Stimulated activated naive CD8-positive, alpha-beta T cell treated with anti-CD3 and anti-CD28 coated beads, Interleukin-15, Interleukin-2, amounts not matched to agents 100 U/mL and 50 U/mL, for 24 hours (primary cell): ENCODE measurements around the gene TRABD.

Source experiments
- ATAC-seq: fragments of 150-1000 bp; cut with Tn5 transposase; one replicate; pipeline ENCODE4 v1.10.0; 2021
- DNase-seq: peaks from one replicate; pipeline ENCODE4 v3.0.0; 2021

The TRABD gene

GRCh38 chr22:50186761-50187523 is 1.2 kb downstream of the TRABD start:
- no peak for DNase-seq

GRCh38 chr22:50188356-50188755 is 2.6 kb downstream of the TRABD start:
- DNase-seq (no peak), ATAC-seq (no peak)

More at GRCh38 chr22:50186761-50187523, 1.2 kb downstream of the TRABD start:
- ATAC-seq, result no peak

DNA sequence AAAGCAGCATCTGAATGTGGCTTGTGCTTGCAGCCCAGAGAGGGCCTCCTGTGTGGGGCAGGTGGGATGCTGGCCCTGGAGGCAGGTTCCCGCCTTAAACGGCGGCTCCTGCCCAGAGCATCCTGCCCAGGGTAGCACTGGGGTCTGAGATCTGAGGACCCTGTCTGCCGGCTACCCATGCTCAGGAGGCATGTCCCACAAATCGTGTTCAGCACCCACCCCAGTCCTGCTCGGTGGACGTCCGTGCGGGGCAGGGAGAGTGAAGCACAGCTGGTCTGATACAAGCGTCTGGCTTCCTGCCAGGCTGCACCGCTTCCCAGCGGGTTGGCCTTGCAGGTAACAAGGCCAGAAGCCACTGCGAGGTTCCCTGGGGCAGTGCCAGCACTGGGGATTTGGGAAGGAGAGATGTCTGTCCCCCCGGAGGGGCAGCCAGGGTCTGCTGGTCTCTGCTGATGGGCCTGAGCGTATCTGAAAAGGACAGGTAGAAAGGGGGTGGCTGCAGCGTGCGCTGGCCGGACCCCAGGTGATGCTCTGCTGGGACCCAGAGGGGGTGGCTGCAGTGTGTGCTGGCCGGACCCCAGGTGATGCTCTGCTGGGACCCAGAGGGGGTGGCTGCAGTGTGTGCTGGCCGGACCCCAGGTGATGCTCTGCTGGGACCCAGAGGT is 3.6 kb downstream of the TRABD start:
- ATAC-seq (no peak), DNase-seq (no peak)

DNA sequence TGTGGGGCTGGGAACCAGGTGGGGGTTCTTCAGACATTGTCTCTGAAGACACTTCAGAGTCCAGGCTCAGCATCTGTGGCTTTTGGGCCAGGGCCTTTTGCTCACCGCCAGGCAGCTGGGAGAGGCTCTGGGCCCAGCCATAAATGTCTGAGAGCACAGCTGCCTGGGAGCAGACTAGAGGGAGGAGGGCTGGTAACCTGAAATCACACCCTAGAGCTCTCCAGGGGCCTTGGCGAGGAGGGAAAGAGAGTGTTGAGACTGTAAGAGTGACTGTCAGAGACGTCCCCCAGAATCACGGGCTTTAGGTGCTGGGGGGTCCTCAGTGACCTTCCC is 4.1 kb downstream of the TRABD start:
- DNase-seq (no peak), ATAC-seq (no peak)

DNA sequence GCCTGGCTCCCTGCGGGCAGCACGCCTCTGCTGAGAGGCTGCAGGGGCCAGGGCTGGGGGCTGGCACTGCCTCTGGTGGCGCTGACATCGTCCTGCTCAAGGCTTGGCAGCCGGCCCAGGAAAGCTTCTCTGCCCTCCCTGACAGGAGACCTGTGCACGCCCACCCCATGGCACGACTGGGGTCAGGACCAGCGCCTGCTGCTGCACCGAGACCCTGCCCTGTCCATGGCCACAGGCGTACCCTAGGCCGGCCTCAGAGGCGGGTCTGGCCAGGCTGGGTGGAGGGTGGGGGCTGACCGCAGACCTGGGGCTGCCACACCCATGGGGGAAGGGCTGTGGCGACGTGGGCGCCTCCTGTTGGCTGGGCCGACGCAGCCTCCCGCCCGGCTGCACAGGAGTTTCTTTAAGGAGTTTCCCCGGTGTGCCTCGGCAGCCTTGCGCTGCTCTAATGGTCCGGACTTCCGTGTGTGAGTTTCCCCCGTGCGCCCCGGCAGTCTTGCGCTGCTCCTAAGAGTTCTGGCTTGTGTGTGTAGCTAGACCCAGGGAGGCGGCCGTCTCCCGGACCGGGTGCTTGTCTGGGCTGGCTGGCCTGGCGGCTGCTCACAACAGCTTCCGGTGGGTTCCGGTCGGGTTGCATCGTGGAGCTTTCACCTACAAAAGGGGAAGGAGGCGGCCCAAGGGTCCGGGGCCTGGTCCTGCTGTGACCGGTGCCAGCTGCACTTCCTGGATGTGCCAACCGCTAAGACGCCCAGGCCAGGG is 4.6 kb downstream of the TRABD start:
- peak; percentile 83 for DNase-seq
- peak; percentile 46 for ATAC-seq

- DNase-seq, result peak; percentile 76
- peak; percentile 66 for ATAC-seq
Measured at GRCh38 chr22:50190941-50191741, 5.4 kb downstream of the TRABD start.

- peak; percentile 49 for DNase-seq
- no peak for ATAC-seq
Measured at GRCh38 chr22:50192436-50193204, 6.9 kb downstream of the TRABD start.

GRCh38 chr22:50193621-50194020 is 7.9 kb downstream of the TRABD start:
- no peak for ATAC-seq
- no peak for DNase-seq

GRCh38 chr22:50194037-50194805 is 8.5 kb downstream of the TRABD start:
- ATAC-seq, result no peak

GRCh38 chr22:50196256-50196655 is 10.5 kb downstream of the TRABD start:
- DNase-seq (no peak), ATAC-seq (no peak)

More at GRCh38 chr22:50194037-50194805, 8.5 kb downstream of the TRABD start:
- no peak for DNase-seq

DNA sequence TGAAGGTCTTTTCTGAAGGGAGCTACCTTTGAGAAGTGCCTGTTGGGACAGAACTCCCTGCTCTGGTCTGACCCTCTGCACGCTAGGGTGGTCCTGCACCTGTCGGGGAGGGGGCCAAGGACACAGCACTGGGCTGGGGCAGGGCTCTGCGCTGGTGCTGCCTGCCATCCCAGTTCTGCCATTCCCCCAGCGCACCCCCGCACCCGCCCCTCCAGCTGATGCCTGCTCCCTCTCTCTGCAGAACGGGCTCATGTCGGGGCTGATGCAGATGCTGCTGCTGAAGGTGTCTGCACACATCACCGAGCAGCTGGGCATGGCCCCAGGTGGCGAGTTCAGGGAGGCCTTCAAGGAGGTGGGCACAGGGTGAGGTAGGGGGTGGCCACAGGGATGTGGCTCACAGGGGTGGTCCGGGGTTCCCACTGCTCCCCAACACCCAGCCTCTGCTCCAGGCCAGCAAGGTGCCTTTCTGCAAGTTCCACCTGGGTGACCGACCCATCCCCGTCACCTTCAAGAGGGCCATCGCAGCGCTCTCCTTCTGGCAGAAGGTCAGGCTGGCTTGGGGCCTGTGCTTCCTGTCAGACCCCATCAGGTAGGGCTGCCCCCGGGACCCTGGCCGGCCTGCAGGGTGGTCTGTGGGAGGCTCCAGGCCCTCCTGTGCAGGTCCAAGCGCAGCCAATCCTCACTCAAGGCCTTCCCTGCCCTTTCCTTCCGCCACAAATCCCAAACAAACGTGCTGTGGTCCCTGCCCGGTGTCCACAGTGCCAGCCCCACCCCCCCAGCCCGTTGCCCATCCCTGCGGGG is 11.5 kb downstream of the TRABD start:
- ATAC-seq (no peak), DNase-seq (no peak)

GRCh38 chr22:50197856-50198623 is 12.3 kb downstream of the TRABD start:
- ATAC-seq (no peak), DNase-seq (no peak)

DNA sequence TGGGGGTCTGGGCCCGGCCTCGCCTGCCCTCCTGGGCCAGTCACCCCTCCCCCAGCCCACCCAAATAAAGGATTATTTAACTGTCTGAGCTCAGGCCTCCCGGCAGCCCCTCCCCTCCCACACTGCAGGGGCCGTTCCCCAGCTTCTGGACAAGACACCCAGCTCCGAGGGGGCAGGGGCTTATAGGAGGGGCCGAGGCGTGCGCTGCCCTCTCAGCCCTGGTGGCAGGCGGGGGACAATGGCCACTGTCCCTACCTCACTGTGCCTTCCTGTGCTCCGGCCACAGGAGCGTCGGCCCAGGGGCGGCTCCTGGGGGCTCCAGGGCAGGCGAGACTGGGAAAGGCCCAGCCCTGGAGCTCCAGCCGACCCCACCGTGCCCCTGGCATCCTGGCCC is 12.9 kb downstream of the TRABD start:
- ATAC-seq, result no peak
- DNase-seq, result no peak

DNA sequence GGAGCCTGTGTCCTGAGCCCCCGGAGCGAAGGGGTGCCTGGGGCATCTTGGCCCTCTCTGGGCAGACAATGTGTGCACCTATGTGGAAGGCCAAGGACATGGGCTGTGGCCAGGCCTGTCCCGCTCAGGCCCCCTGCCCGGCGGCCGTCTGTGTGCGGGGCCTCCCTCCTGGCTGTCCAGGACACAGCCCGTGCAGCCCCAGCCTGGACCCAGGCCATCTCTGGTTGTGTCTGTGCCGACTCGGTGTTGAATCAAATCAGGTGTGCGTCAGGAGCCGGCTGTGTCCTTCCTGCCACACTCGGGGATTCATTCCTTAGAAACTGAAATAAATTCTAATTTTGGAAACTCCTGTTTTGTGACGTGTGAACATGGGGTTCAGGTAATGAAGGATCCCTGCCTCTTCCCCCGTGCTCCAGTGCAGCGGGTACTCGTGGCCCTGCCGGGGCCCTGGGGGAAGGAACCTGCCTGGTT is 13.6 kb downstream of the TRABD start:
- DNase-seq (no peak), ATAC-seq (no peak)

DNA sequence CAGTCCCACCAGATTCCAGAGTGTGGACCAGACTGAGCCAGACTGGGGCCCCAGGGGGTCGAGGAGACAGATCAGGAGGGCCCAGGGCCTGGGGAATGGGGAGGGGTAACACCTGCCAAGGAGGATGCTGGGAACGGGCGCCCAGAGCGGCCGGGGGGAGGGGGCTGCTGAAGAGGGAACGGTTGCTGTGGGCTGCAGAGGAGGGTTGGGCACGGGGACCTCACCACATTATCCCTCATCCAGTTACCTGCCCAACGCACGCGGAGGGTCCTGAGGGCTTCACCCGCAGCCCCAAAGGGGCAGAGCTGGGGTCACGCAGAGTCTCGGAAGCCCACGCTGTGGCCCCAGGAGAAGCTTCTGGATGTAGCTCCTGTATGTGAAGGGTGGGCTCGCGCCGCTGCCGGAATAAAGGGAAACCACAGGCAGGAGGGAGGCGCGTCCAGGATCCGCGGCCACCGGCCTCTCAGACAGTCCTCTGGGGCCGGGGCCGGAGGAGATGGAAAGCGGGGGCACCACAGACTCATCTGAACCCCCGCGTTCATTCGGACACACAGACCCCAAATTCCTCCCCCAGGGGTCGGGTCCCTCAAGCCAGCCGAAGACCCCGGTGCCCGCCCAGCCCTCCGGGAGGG is 14.2 kb downstream of the TRABD start:
- ATAC-seq, result peak; percentile 3
- no peak for DNase-seq

DNA sequence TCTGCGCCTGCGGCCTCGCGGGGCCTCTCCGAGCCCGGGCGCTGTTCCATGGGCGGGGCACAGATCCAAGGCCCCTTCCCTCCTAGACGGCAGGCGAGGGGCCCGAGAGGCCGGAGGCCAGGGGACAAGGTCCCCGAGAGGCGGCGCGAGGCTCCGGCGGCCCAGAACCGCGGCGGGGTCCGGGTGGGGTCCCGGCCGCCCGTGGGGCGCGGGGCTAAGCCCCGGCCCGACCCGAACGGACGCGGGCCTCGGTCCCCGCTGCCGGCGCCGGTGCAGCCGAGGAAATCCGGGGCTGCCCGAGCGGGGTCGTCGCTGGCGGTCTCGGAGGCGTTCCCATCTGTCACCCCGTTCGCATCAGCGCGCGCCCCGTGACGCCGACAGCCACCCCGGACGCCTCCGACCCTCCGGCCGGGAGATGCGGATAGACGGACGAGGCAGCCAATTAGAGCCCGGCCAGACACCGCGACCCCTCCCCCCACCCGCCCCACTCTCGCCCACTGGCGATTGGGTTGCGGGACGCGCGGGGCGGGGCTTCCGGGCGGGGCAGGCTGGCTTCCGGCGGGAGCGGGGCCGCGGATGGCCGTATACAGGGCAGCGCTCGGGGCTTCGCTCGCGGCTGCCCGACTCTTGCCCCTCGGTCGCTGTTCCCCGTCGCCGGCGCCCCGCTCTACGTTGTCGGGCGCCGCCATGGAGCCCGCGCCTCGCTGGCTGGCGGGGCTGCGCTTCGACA is 14.9 kb downstream of the TRABD start, which contains the start of gene SELENOO:
TSS of gene SELENOO (plus strand) at position 551 of the 730 bp plus-strand sequence. CDS start at position 577, 26 bp downstream.
- peak; percentile 97 for DNase-seq

More for the DNA sequence above, 14.9 kb downstream of the TRABD start, which contains the start of gene SELENOO:
- peak; percentile 91 for ATAC-seq
